Epithelial cell of esophagus (primary cell): ENCODE results near the gene LMF1.
"Not testable (repeated sequence)": the region's sequence is repeated elsewhere in the genome, so short reads cannot be mapped to it uniquely, and the experiment has no call there.

Source experiments
- DNase-seq: peaks from one replicate; pipeline ENCODE4 v3.0.0; 2010; ENCODE audit warnings: low read depth
- H3K4me3 ChIP-seq: 2 replicates; pipeline ENCODE4 v1.5.1; 2011; ENCODE audit warnings: mild to moderate bottlenecking, low read length, control low read depth
- TF ChIP-seq, protein P1 (sequence below): IDR thresholded peaks from 2 replicates; pipeline ENCODE4 v1.5.1; 2011; ENCODE audit warnings: low read depth, mild to moderate bottlenecking, low read length, control low read depth, inconsistent platforms; ENCODE audit not compliant: insufficient read depth; ENCODE audit errors: missing control alignments

LMF1 gene

DNA sequence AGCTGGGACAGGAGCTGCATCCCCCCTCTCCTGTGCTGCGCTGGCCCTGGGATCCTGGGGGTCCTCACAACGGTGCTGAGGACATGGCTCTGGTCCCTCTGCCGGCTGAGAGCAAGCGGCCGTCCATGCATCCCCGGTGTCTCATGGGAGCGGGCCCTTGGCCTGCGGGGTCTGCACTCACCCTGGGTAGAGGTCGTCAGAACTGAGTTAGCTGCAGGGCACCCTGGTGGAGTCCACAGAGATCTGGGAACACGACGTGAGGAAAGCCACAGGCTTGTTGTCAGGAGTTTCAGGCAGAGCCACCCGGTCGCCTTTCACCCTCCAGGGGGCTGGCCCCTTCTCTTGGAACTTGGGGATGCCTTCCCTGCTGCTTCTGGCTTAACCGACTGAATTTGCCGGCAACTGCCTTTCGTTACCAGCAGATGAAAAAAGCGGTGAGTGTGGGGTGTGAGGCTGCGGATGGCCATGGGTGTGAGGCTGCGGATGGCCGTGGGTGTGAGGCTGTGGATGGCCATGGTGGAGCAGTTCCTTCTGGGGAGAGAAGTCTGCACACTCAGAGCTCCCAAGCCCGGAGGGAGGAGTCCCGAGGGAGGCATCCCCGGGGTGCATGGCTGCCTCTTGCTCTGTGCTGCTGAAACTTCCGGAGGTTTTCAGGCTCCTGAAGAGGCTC is 81.7 kb downstream of the LMF1 start:
- TF ChIP-seq, protein P1, sequence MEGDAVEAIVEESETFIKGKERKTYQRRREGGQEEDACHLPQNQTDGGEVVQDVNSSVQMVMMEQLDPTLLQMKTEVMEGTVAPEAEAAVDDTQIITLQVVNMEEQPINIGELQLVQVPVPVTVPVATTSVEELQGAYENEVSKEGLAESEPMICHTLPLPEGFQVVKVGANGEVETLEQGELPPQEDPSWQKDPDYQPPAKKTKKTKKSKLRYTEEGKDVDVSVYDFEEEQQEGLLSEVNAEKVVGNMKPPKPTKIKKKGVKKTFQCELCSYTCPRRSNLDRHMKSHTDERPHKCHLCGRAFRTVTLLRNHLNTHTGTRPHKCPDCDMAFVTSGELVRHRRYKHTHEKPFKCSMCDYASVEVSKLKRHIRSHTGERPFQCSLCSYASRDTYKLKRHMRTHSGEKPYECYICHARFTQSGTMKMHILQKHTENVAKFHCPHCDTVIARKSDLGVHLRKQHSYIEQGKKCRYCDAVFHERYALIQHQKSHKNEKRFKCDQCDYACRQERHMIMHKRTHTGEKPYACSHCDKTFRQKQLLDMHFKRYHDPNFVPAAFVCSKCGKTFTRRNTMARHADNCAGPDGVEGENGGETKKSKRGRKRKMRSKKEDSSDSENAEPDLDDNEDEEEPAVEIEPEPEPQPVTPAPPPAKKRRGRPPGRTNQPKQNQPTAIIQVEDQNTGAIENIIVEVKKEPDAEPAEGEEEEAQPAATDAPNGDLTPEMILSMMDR, result no peak
- no peak overlapping the region for H3K4me3 ChIP-seq
- no peak for DNase-seq

DNA sequence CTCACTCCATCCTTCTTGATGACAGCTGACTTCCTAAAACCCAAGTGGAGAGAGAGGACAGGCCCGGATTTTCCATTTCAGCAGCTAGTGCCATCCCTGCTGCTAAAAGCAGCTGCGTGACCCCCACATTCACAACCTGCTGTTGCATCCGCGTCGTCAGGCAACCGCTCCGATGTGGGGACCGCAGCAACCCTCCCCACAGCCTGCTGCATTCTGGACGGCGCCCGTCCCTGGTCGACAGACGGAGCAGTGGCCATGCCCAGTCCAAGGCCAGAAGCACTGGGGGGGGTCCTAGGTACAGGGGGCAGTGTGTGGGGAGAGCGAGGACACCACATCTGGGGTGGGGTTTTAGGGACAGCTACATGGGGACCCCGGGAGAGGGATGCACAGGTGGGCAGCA is 82.3 kb downstream of the LMF1 start:
- not testable (repeated sequence) for H3K4me3 ChIP-seq, DNase-seq

DNA sequence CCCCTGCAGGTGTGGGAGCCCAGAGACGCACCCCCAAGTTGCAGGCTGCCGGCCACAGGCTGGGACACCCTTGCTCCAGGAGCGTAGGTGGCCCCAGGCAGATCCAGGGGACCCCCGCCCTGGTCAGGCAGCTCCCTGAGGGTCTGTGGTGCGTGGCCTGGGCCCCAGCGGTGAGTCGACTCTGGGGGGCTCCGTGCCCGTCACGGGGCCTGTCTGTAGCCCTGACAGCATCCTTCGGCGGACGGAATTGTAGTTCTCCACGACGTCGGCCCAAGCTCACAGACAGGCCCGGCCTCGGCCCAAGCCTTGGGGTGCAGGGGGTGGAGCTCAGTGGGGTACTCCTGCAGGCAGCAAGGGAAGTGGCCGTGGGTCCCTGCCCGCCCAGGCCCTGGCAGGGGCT is 82.9 kb downstream of the LMF1 start:
- TF ChIP-seq, protein P1, result no peak
- DNase-seq, result no peak

DNA sequence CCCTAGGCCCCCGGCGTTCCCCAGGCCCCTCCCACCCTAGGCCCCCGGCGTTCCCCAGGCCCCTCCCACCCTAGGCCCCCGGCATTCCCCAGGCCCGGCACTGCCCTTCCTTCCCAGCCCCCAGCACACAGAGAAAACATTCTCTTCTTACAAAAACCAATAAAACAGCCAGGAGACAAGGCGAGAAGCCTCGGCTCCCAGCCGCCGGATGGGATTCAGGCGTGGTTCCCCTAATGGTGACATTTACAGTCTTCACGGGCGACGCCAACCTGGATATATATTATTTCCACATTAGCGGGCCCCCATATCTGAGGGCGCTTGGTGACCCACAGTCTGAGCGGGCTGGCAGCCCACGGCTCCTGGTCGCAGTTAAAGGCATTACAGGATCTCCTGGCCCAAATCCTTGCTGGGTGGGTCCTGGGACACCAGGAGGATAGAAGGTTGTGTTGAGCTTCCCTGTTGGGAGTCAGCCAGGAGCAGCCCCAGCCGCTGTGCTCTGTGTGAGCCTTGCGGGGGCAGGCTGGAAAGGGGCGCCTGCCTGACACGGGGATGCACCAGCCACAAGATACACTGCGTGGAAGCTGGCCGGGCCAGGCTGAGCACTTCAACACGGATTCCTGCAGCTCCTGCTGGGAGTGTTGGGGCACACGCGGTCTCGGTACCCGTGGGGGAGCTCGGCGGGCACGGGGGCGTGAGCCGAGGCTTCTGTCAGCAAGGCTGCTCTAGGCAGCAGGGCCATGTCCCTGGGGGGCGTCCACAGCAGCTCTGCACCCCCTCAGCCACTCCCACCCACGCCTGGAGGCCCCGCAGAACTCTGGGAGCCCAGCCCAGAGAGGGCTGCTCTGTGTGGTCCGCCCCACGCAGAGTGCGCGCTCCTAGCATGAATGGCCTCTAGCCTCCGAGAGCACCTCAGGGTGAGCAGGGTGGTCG is 83.7 kb downstream of the LMF1 start:
- no peak overlapping the region for H3K4me3 ChIP-seq
- no peak for DNase-seq
- TF ChIP-seq, protein P1, result no peak

More for the DNA sequence above, 82.9 kb downstream of the LMF1 start:
- H3K4me3 ChIP-seq, result no peak overlapping the region

DNA sequence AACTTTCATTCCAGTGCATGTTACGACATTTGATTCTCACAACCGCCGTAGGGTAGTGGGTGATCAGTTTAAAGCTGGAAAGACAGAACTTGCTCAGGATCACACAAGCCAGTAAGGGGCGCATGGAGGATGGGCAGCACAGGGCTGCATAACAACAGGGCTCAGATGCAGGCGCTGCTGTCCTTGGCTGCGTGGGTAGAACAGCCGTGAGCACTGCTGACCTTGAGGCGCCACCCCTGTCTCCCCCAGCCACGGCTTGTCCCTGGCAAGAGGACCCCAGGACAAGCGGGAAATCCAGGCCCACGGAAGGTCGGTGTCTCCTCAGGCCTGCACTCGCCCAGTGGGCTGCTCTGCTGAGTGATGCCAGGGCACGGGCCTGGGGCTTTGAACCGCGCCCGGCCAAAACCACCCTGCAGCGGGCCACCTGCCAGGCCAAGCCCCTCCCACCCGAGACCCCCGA is 84.7 kb downstream of the LMF1 start:
- TF ChIP-seq, protein P1, result no peak
- DNase-seq, result no peak
- no peak overlapping the region for H3K4me3 ChIP-seq

DNA sequence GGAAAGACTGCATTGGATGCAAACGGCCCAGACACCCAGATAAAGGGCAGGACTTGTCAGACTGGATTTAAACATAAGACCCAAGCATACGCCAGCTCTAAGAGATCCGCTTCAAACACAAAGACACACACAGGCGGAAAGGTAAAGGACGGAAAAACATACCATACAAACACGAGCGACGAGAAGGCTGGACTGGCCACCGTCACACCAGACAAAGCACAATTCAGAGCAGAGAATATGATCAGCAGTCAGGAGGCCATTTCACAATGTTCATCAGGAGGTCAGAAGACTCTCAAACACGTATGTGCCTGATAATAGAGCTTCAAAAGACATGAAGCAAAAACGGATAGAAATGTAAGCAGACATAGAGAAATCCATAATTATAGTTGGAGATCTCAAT is 85.4 kb downstream of the LMF1 start:
- no peak for DNase-seq
- no peak overlapping the region for H3K4me3 ChIP-seq
- TF ChIP-seq, protein P1, result no peak

DNA sequence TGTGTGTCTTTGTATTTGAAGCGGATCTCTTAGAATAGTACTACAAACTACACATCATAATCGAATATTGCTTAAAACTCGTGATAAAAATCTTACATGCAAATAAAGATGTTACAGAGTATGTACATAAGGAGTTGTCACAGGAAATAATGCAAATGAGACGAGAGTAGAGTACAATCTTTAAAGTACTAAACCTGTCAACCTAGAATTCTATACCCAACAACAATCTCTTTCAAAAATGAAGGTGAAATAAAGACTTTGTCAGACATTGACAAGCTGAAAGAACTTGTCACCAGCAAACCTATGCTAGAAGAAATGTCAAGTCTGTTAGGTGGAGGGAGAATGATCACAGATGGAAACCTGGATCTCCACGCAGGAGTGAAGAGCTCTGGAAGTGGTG is 86.6 kb downstream of the LMF1 start:
- DNase-seq, result no peak
- no peak overlapping the region for H3K4me3 ChIP-seq
- TF ChIP-seq, protein P1, result no peak
